IMR-90 (cell line): ENCODE data around the gene DSG1.

Experiments used
- BHLHE40 ChIP-seq: fragments of 150-350 bp; IDR thresholded peaks from 2 replicates; pipeline ENCODE4 v1.6.1; 2016; ENCODE audit warnings: mild to moderate bottlenecking, low read depth, low read length
- CEBPB ChIP-seq: IDR thresholded peaks from 2 replicates; pipeline ENCODE4 v1.6.1; 2012; ENCODE audit warnings: low read depth, low read length, improper control_type of control experiment
- CTCF ChIP-seq: conservative IDR thresholded peaks from 2 replicates; pipeline ENCODE4 v1.5.1; 2012; ENCODE audit warnings: mild to moderate bottlenecking, low read depth, low read length, improper control_type of control experiment
- FOS ChIP-seq: fragments of 150-350 bp; IDR thresholded peaks from 2 replicates; pipeline ENCODE4 v1.6.1; 2016; ENCODE audit warnings: low read depth, low read length
- POLR2A ChIP-seq: IDR thresholded peaks from 2 replicates; pipeline ENCODE4 v1.6.1; 2012; ENCODE audit warnings: mild to moderate bottlenecking, low read depth, low read length
- RAD21 ChIP-seq: IDR thresholded peaks from 2 replicates; pipeline ENCODE4 v1.6.1; 2012; ENCODE audit warnings: low read length, improper control_type of control experiment
- RCOR1 ChIP-seq: IDR thresholded peaks from 2 replicates; pipeline ENCODE4 v1.6.1; 2012; ENCODE audit warnings: mild to moderate bottlenecking, low read length, improper control_type of control experiment; ENCODE audit not compliant: insufficient replicate concordance
- RFX5 ChIP-seq: IDR thresholded peaks from 2 replicates; pipeline ENCODE4 v1.8.0; 2012; ENCODE audit warnings: low read depth, mild to moderate bottlenecking, low read length, moderate library complexity

- TF ChIP-seq CTCF (no peak), CEBPB (no peak), POLR2A (no peak), RCOR1 (no peak), RAD21 (no peak), FOS (no peak), RFX5 (no peak), BHLHE40 (no peak)
Observed at GRCh38 chr18:31369478-31369877, 51.5 kb downstream of the DSG1 start.
